ENCODE measurements around the gene TUT7.
"Not testable (repeated sequence)": the region's sequence is repeated elsewhere in the genome, so short reads cannot be mapped to it uniquely, and the experiment has no call there.

The TUT7 gene

GRCh38 chr9:86290341-86290740 lies 63.9 kb downstream of the TUT7 start:
- DNase-seq = not testable (repeated sequence)

GRCh38 chr9:86288499-86289198 lies 65.6 kb downstream of the TUT7 start:
- DNase-seq = no peak

- peak; percentile 52 for DNase-seq
Observed at GRCh38 chr9:86287013-86287412, 67.2 kb downstream of the TUT7 start.

GRCh38 chr9:86286278-86286677 lies 67.9 kb downstream of the TUT7 start:
- DNase-seq = no peak

GRCh38 chr9:86285261-86285660 lies 68.9 kb downstream of the TUT7 start:
- no peak for DNase-seq

GRCh38 chr9:86282979-86283535 lies 71.2 kb downstream of the TUT7 start:
- DNase-seq = peak; percentile 89

GRCh38 chr9:86282077-86282978 lies 71.9 kb downstream of the TUT7 start, which contains the start of gene ISCA1:
ISCA1 (minus strand) TSS chr9:86282538; CDS start chr9:86282458, 80 bp downstream.
- DNase-seq = peak; percentile 95

GRCh38 chr9:86281593-86282076 lies 72.6 kb downstream of the TUT7 start:
- DNase-seq = no peak

- no peak for DNase-seq
Observed at GRCh38 chr9:86280580-86280979, 73.6 kb downstream of the TUT7 start.

- no peak for DNase-seq
Observed at GRCh38 chr9:86279839-86280238, 74.4 kb downstream of the TUT7 start.

- DNase-seq = no peak
Observed at GRCh38 chr9:86277072-86277471, 77.1 kb downstream of the TUT7 start.

- DNase-seq = peak; percentile 9
Observed at GRCh38 chr9:86275962-86276361, 78.2 kb downstream of the TUT7 start.

GRCh38 chr9:86274821-86275643 lies 79.2 kb downstream of the TUT7 start:
- DNase-seq = no peak

- DNase-seq = no peak
Observed at GRCh38 chr9:86272221-86272620, 82.0 kb downstream of the TUT7 start.

GRCh38 chr9:86263876-86264275 lies 90.3 kb downstream of the TUT7 start:
- DNase-seq = no peak

- no peak for DNase-seq
Observed at GRCh38 chr9:86262492-86262891, 91.7 kb downstream of the TUT7 start.

- no peak for DNase-seq
Observed at GRCh38 chr9:86259557-86259956, 94.7 kb downstream of the TUT7 start, which contains the start of gene C9orf153. C9orf153 (minus strand) TSS chr9:86259657; CDS start chr9:86229603, 30,054 bp downstream.

- no peak for DNase-seq
Observed at GRCh38 chr9:86257391-86257790, 96.8 kb downstream of the TUT7 start.

GRCh38 chr9:86256653-86257052 lies 97.6 kb downstream of the TUT7 start:
- no peak for DNase-seq

GRCh38 chr9:86253577-86253976 lies 100.6 kb downstream of the TUT7 start:
- DNase-seq = no peak

- no peak for DNase-seq
Observed at GRCh38 chr9:86252870-86253269, 101.3 kb downstream of the TUT7 start.

- DNase-seq = no peak
Observed at GRCh38 chr9:86250123-86250522, 104.1 kb downstream of the TUT7 start.

Data from EL (cell line).